Naive thymus-derived CD4-positive, alpha-beta T cell (primary cell): Measurements from ENCODE around the gene FLT3. TPM values are rescaled to one million over a fixed set of nuclear protein-coding genes. Genes with fewer than 3 reads are reported as not detected.
"Not testable (repeated sequence)": the region's sequence is repeated elsewhere in the genome, so short reads cannot be mapped to it uniquely, and the experiment has no call there.

Experiments used
- ATAC-seq: fragments of 150-1000 bp; cut with Tn5 transposase; 2 replicates; pipeline ENCODE4 v1.10.0; 2021; ENCODE audit warnings: mild to moderate bottlenecking, moderate library complexity
- CTCF ChIA-PET: fragments of 350-600 bp; sonication (Branson Sonifier 250); formaldehyde crosslinking; loops from one replicate; lab custom pipeline; 2021; ENCODE audit warnings: antibody characterized with exemption; lab: Charles Lee
- POLR2A ChIA-PET: fragments of 350-600 bp; sonication (Branson Sonifier 250); formaldehyde crosslinking; loops from one replicate; lab custom pipeline; 2021; ENCODE audit warnings: antibody characterized with exemption, inconsistent platforms; lab: Charles Lee
- DNase-seq, 9 donors: peaks; one replicate each; pipeline versions ENCODE4 v3.0.0 to v3.0.0-alpha.2; 2020 to 2022; ENCODE audit warnings: mixed read lengths in 1 of 9
- H3K27ac ChIP-seq: one replicate; pipeline ENCODE4 v1.7.0; 2013; ENCODE audit warnings: mild to moderate bottlenecking, low read depth, low read length, moderate library complexity
- H3K27me3 ChIP-seq, 2 donors: one replicate each; pipeline ENCODE4 v1.7.0; 2013; ENCODE audit warnings: low read length in 2 of 2, mild to moderate bottlenecking in 2 of 2, moderate library complexity in 2 of 2; ENCODE audit not compliant: control insufficient read depth in 2 of 2, insufficient read depth in 2 of 2
- H3K36me3 ChIP-seq, 3 experiments: 1 replicate in 2 of 3; 2 replicates in 1 of 3; pipeline ENCODE4 v1.7.0; 2013; ENCODE audit warnings: low read length in 3 of 3, mild to moderate bottlenecking in 3 of 3, moderate library complexity in 1 of 3; ENCODE audit not compliant: insufficient read depth in 3 of 3, control insufficient read depth in 2 of 3
- H3K4me1 ChIP-seq, 2 donors: one replicate each; pipeline ENCODE4 v1.7.0; 2013; ENCODE audit warnings: low read length in 2 of 2, mild to moderate bottlenecking in 2 of 2, moderate library complexity in 1 of 2; ENCODE audit not compliant: control insufficient read depth in 2 of 2, insufficient read depth in 2 of 2
- H3K4me3 ChIP-seq: 2 replicates; pipeline ENCODE4 v1.7.0; 2013; ENCODE audit warnings: mild to moderate bottlenecking, low read length
- H3K9me3 ChIP-seq, 3 experiments: 1 replicate in 2 of 3; 2 replicates in 1 of 3; pipeline ENCODE4 v1.7.0; 2013; ENCODE audit warnings: low read length in 3 of 3; ENCODE audit not compliant: control insufficient read depth in 2 of 3
- H3K27ac Mint-ChIP-seq, 9 donors: one replicate each; pipeline ENCODE4 v1.8.0; 2020 to 2022; ENCODE audit warnings: mixed read lengths in 9 of 9, mild to moderate bottlenecking in 8 of 9, moderate library complexity in 5 of 9, inconsistent platforms in 2 of 9
- H3K27me3 Mint-ChIP-seq, 5 donors: one replicate each; pipeline ENCODE4 v1.8.0; 2021 to 2022; ENCODE audit warnings: mixed read lengths in 5 of 5, mild to moderate bottlenecking in 1 of 5
- H3K36me3 Mint-ChIP-seq, 5 donors: one replicate each; pipeline ENCODE4 v1.8.0; 2020 to 2022; ENCODE audit warnings: mixed read lengths in 5 of 5, mild to moderate bottlenecking in 3 of 5, inconsistent platforms in 1 of 5
- H3K4me1 Mint-ChIP-seq, 7 donors: one replicate each; pipeline ENCODE4 v1.8.0; 2020 to 2022; ENCODE audit warnings: mixed read lengths in 7 of 7, mild to moderate bottlenecking in 3 of 7, inconsistent platforms in 1 of 7
- H3K4me3 Mint-ChIP-seq, 10 donors: one replicate each; pipeline ENCODE4 v1.8.0; 2020 to 2022; ENCODE audit warnings: mild to moderate bottlenecking in 10 of 10, mixed read lengths in 10 of 10, moderate library complexity in 6 of 10, inconsistent platforms in 2 of 10
- H3K9me3 Mint-ChIP-seq, 11 donors: one replicate each; pipeline ENCODE4 v1.8.0; 2020 to 2022; ENCODE audit warnings: mixed read lengths in 11 of 11, mild to moderate bottlenecking in 4 of 11, inconsistent platforms in 1 of 11, moderate library complexity in 1 of 11
- intact Hi-C, 2 donors: fragments of 100-400 bp; cut with micrococcal nuclease; formaldehyde crosslinking; loops; one replicate each; pipeline ENCODE4 v1.15.1; 2023
- polyA plus RNA-seq, 2 donors: library from polyadenylated mRNA; unstranded; fragments of 300-500 nt; fragmentation: Illumina TruSeq; gene quantifications; one replicate each; pipeline ENCODE4 v1.2.3, GENCODE V29; 2021
- total RNA-seq, 6 experiments: library from RNA in 5 of 6; stranded (reverse) in 5 of 6; gene quantifications; 1 replicate in 5 of 6; 2 replicates in 1 of 6; pipeline ENCODE4 v1.2.3 and lab custom pipeline; 2021 to 2026

Gene FLT3
- total and polyA plus RNA-seq, 7 experiments from 2014 or later = 0.77 to 3.4 TPM; not detected in 5

DNA sequence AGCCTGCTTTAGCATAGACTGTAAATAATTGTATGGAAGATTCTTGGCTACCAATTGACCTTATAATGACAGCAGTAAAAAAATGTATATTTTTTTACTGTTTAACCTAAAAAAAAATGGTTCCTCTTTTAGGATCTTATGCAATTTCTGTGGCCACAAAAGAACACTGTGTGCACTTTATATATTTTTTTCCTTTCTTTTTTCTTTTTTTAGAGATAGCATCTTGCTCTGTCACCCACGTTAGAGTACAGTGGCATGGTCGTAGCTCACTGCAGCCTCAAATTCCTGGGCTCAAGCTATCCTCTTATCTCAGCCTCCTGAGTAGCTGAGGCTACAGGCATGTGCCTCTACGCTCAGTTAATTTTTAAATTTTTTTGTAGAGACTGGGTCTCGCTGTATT, 6.1 kb downstream of the FLT3 start:
- ChIA-PET CTCF (interaction anchor here (0.5 kb wide), 1 partner anchor 9 kb away, joined by 5 read pairs; no protein-coding TSS in a partner anchor), POLR2A (no interaction called here)
- H3K27ac Mint-ChIP-seq = no peak overlapping the region
- H3K36me3 ChIP-seq = no peaks in the 10 kb centered on the region
- peaks cover 43 to 50% (median 45%) of the 10 kb centered on the region in 5 donors for H3K27me3 Mint-ChIP-seq
- no peak overlapping the region for H3K4me3 Mint-ChIP-seq
- H3K9me3 Mint-ChIP-seq = peaks cover 0 to 6% (median 0%) of the 10 kb centered on the region in 11 donors
- H3K9me3 ChIP-seq = no peaks in the 10 kb centered on the region
- peak; percentile 12 for ATAC-seq
- H3K4me3 ChIP-seq = no peak overlapping the region
- H3K27me3 ChIP-seq = peaks cover 5% of the 10 kb centered on the region in 2 donors
- H3K4me1 ChIP-seq = no peaks in the 10 kb centered on the region
- peaks cover 0 to 6% (median 3%) of the 10 kb centered on the region in 7 donors for H3K4me1 Mint-ChIP-seq
- H3K36me3 Mint-ChIP-seq = peaks cover 0 to 8% (median 0%) of the 10 kb centered on the region in 5 donors
- no peak for DNase-seq
- no peak overlapping the region for H3K27ac ChIP-seq
- intact Hi-C loops = no loop called here

DNA sequence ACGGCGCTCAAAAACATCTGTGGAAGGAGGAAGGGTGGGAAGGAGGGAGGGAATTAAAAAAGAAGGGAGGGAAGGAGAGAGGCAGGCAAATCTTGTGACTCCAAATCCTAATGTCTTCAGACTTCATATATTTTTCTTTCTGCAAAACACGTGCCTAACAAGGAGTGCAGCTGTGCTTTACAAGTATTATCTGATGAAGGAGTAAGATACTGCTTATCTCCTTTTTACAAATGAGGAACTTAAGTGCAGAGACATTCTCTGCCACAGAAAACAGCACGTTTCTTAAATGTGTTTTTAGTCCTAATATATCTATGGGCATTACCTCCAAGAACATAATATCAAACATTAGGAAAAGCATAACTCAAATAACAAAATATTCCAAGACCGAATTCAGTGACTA, 6.5 kb downstream of the FLT3 start:
- Mint-ChIP-seq H3K4me1 (peaks cover 0 to 5% (median 3%) of the 10 kb centered on the region in 7 donors), H3K36me3 (peaks cover 0 to 8% (median 0%) of the 10 kb centered on the region in 5 donors), H3K27ac (no peak overlapping the region), H3K9me3 (peaks cover 0 to 6% (median 0%) of the 10 kb centered on the region in 11 donors), H3K27me3 (peaks cover 38 to 48% (median 41%) of the 10 kb centered on the region in 5 donors), H3K4me3 (no peak overlapping the region)
- Histone ChIP-seq H3K36me3 (no peaks in the 10 kb centered on the region), H3K4me3 (no peak overlapping the region), H3K4me1 (no peaks in the 10 kb centered on the region), H3K9me3 (no peaks in the 10 kb centered on the region), H3K27ac (no peak overlapping the region), H3K27me3 (peaks cover 3 to 4% of the 10 kb centered on the region in 2 donors)
- intact Hi-C loops = no loop called here
- CTCF ChIA-PET = no interaction called here
- ATAC-seq = peak; percentile 26
- POLR2A ChIA-PET = no interaction called here
- DNase-seq = no peak

DNA sequence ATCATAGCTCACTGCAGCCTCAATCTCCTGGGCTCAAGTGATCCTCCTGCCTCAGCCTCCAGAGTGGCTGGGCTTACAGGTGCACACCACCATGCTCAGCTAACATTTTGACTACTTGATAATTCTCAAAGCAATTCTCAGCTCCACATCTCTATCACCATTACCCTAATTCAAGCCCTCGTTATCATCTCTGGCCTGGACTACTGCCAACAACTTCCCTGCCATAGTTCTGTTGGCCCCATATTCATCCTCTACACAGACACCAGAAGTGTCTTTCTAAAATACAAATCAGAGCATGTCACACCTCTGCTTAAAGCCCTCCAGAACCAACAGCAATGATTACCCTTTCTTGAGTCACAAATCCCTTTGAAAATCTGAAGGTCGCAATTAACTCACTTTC, 7.9 kb downstream of the FLT3 start:
- ChIA-PET POLR2A (no interaction called here), CTCF (no interaction called here)
- DNase-seq (no peak), ATAC-seq (no peak)
- Histone ChIP-seq H3K27ac (no peak overlapping the region), H3K9me3 (no peaks in the 10 kb centered on the region), H3K36me3 (no peaks in the 10 kb centered on the region), H3K27me3 (peaks cover 0 to 3% of the 10 kb centered on the region in 2 donors), H3K4me1 (no peaks in the 10 kb centered on the region), H3K4me3 (no peak overlapping the region)
- Mint-ChIP-seq H3K36me3 (peaks cover 0 to 8% (median 0%) of the 10 kb centered on the region in 5 donors), H3K27ac (no peak overlapping the region), H3K27me3 (peaks cover 29 to 40% (median 34%) of the 10 kb centered on the region in 5 donors), H3K4me1 (peaks cover 0 to 5% (median 0%) of the 10 kb centered on the region in 7 donors), H3K9me3 (peaks cover 0 to 6% (median 0%) of the 10 kb centered on the region in 11 donors), H3K4me3 (no peak overlapping the region)
- intact Hi-C loops = no loop called here

DNA sequence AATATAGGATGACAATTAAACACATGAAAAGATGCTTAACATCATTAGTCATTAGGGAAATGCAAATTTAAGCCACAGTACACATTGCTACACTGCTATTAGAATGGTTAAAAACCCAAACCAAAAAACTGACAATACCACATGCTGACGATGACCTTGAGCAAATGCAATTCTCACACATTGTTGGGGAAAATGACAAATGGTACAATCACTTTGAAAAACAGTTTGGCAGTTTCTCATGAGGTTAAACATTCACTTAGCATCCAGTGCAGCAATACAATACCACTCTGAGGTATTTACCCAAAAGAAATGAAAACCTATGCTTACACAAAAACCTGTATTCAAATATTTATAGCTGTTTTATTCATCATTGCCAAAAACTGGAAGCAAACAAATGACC, 11.3 kb downstream of the FLT3 start:
- Histone ChIP-seq H3K36me3 (no peaks in the 10 kb centered on the region), H3K27ac (no peak overlapping the region), H3K27me3 (no peaks in the 10 kb centered on the region), H3K4me3 (no peak overlapping the region), H3K9me3 (no peaks in the 10 kb centered on the region), H3K4me1 (no peaks in the 10 kb centered on the region)
- ATAC-seq (no peak), DNase-seq (no peak)
- Mint-ChIP-seq H3K36me3 (peaks cover 0 to 8% (median 0%) of the 10 kb centered on the region in 5 donors), H3K4me1 (peaks cover 0 to 5% (median 0%) of the 10 kb centered on the region in 7 donors), H3K4me3 (no peak overlapping the region), H3K27me3 (peaks cover 8 to 26% (median 22%) of the 10 kb centered on the region in 5 donors), H3K27ac (no peak overlapping the region), H3K9me3 (peaks cover 0 to 6% (median 0%) of the 10 kb centered on the region in 11 donors)
- POLR2A ChIA-PET = no interaction called here
- CTCF ChIA-PET = no interaction called here
- intact Hi-C loops = no loop called here

DNA sequence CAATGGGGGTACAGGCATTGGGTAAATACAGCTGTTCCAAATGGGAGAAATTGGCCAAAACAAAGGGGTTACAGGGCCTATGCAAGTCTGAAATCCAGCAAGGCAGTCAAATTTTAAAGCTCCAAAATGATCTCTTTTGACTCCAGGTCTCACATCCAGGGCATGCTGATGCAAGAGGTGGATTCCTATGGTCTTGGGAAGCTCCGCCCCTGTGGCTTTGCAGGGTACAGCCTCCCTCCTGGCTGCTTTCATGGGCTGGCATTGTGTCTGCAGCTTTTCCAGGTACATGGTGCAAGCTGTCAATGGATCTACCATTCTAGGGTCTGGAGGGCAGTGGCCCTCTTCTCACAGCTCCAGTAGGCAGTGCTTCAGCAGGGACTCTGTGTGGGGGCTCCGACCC, 22.6 kb downstream of the FLT3 start:
- H3K27me3 Mint-ChIP-seq, ATAC-seq, CTCF ChIA-PET, intact Hi-C loops, POLR2A ChIA-PET, H3K9me3 Mint-ChIP-seq, H3K4me1 ChIP-seq, H3K4me3 Mint-ChIP-seq, H3K4me1 Mint-ChIP-seq, H3K9me3 ChIP-seq, DNase-seq, H3K27ac Mint-ChIP-seq, H3K36me3 Mint-ChIP-seq, H3K27ac ChIP-seq, H3K36me3 ChIP-seq, H3K4me3 ChIP-seq, H3K27me3 ChIP-seq: not testable (repeated sequence)

DNA sequence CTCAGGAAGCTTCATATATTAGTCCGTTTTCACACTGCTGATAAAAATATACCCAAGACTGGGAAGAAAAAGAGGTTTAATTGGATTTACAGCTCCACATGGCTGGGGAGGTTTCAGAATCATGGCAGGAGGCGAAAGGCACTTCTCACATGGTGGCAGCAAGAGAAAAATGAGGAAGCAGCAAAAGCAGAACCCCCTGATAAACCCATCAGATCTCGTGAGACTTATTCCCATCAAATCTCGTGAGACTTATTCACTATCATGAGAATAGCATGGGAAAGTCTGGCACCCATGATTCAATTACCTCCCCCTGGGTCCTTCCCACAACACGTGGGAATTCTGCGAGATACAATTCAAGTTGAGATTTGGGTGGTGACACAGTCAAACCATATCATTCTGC, 23.1 kb downstream of the FLT3 start:
- Mint-ChIP-seq H3K9me3 (no peaks in the 10 kb centered on the region), H3K27ac (no peak overlapping the region), H3K4me1 (no peaks in the 10 kb centered on the region), H3K36me3 (no peaks in the 10 kb centered on the region), H3K4me3 (no peak overlapping the region), H3K27me3 (peaks cover 0 to 8% (median 0%) of the 10 kb centered on the region in 5 donors)
- ATAC-seq = no peak
- Histone ChIP-seq H3K9me3 (no peaks in the 10 kb centered on the region), H3K4me3 (no peak overlapping the region), H3K27me3 (no peaks in the 10 kb centered on the region), H3K4me1 (no peaks in the 10 kb centered on the region), H3K36me3 (no peaks in the 10 kb centered on the region), H3K27ac (no peak overlapping the region)
- no peak for DNase-seq
- ChIA-PET POLR2A (interaction anchor here (0.8 kb wide), 1 partner anchor 19 kb away, joined by 3 read pairs; no protein-coding TSS in a partner anchor), CTCF (no interaction called here)
- intact Hi-C loops = no loop called here

DNA sequence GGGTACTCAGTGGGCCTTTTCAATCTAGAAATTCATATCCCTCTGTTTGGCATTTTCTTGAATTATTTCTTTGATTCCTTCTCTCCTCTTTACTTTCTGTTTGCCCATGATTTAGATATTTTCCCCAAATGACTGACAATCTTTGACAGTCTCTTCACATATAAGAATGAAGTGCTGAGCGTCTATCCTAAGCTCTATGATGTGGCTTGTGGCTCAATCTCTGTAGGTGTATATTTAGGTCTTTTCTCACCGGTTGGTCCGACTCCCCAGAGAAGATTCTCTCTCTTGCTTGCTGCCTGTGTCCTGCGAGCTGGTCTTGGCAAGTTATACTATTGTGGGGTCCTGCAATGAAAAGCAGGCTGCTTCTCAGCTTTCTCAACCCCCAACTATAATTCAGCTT, 29.0 kb downstream of the FLT3 start:
- H3K4me3 Mint-ChIP-seq = peak overlapping the region in 1 of 10 donors; percentile 0
- Histone ChIP-seq H3K36me3 (no peaks in the 10 kb centered on the region), H3K27ac (no peak overlapping the region), H3K4me3 (no peak overlapping the region), H3K9me3 (no peaks in the 10 kb centered on the region), H3K4me1 (no peaks in the 10 kb centered on the region), H3K27me3 (no peaks in the 10 kb centered on the region)
- H3K4me1 Mint-ChIP-seq = peaks cover 0 to 16% (median 9%) of the 10 kb centered on the region in 7 donors
- H3K36me3 Mint-ChIP-seq = no peaks in the 10 kb centered on the region
- intact Hi-C loops = no loop called here
- POLR2A ChIA-PET = no interaction called here
- H3K9me3 Mint-ChIP-seq = no peaks in the 10 kb centered on the region
- DNase-seq (no peak), ATAC-seq (no peak)
- CTCF ChIA-PET = no interaction called here
- H3K27me3 Mint-ChIP-seq = peaks cover 0 to 6% (median 0%) of the 10 kb centered on the region in 5 donors
- H3K27ac Mint-ChIP-seq = no peak overlapping the region
